GM10847 (cell line): ENCODE results near the gene RNF141.

Experiments
- POLR2A ChIP-seq: IDR thresholded peaks from 2 replicates; pipeline ENCODE4 v1.6.1; 2011; ENCODE audit not compliant: insufficient read length; ENCODE audit errors: extremely low read depth

The RNF141 gene

DNA sequence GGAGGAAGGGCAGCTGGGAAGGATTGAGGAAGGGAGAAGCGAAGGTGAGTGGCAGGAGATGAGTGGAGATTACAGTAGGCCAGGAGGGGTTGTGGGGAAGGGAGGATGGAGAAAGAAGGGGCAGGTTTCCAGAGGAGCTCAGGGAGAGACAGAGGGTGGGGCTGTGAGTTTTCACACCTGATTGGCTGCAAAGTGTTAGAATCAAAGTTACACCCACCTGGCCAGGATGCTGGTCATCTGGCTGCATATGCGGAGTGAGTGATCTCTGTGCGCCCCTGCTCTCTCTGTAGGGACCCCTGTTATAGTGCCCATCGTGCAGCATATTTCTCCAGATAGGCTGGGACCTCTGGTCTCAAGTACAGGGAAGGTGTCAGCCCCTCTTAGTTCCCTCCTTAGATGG is 67.6 kb downstream of the RNF141 start:
- TF ChIP-seq POLR2A: no peak

DNA sequence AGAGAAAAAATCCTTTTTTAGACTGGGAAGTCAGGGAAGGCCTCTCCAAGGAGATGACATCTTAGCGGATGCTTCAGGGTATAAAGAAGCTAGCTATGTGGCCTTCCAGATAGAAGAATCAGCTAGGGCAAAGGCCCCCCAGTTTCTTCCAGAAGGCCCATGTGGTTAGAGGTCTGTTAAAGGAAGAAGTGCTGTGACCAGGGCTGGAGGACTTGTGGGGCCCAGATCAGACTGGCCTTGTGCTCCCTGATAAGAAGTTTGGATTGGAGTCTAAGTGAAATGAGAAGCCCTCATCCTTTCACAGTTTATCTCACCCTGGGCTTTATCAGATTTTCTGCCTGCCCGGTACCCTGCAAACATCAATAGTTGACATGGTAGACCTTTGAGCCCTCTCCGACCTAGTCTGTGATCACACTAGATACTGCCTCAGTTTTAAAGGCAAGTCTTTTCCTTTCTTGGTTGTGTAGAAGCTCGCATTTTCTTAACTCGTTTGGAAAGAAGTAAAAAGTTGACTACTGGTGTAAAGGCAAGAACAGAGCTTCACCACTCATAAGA is 78.2 kb downstream of the RNF141 start:
- no peak for TF ChIP-seq POLR2A
